ENCODE measurements around the gene UNC13C.

DNA sequence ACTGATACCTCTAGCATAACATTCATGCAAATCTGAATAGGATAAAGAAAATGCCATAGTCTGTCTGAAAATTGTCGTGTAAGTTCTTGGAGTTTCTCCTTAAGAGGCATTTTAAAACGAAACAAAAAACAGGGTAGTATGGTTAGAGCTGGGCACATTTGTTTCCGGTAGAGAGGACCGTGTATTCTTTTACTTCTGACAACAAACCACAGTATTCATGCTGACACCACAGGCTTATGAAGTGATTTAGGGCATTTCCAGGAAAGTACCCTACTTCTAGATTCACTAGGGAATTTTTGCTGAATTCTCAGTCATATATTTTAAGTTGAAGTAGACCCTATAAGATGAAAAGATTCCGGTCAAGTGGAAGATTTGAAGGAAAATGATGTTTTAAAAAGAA is 541.3 kb downstream of the UNC13C start:
- TF ChIP-seq POLR2AphosphoS5 (IDR thresholded peaks at IDR 0.05; ENCODE audit: low read depth, low read length) = no peak
- no peak for TF ChIP-seq POLR2A (IDR thresholded peaks at IDR 0.05; ENCODE audit: low read depth, low read length)
- no peak for TF ChIP-seq TAF1 (IDR thresholded peaks at IDR 0.05; ENCODE audit: borderline replicate concordance, low read depth, low read length)

All from GM12892 (cell line).